GM12865 (cell line): ENCODE results near the gene ANKDD1B.

Experiments
- DNase-seq: peaks from one replicate; pipeline ENCODE4 v3.0.0; 2010; ENCODE audit warnings: low read depth
- H3K4me3 ChIP-seq: 2 replicates; pipeline ENCODE4 v1.5.1; 2011; ENCODE audit warnings: mild to moderate bottlenecking, low read depth, low read length, control low read depth
- CTCF ChIP-seq: IDR thresholded peaks from 2 replicates; pipeline ENCODE4 v1.5.1; 2011; ENCODE audit warnings: low read length, control low read depth, low read depth, inconsistent platforms; ENCODE audit not compliant: insufficient read depth; ENCODE audit errors: missing control alignments

The ANKDD1B gene

GRCh38 chr5:75716715-75717081, 105.4 kb downstream of the ANKDD1B start:
- no peak for TF ChIP-seq CTCF
- DNase-seq: no peak
- peak overlapping the region; percentile 81 for H3K4me3 ChIP-seq

- peak; percentile 99 for DNase-seq
- peak within 1 kb of the TSS; percentile 81 for H3K4me3 ChIP-seq
- no peak for TF ChIP-seq CTCF
These were observed 106.0 kb downstream of the ANKDD1B start, which contains the start of gene POC5 for GRCh38 chr5:75717082-75717922. Gene POC5 (minus strand): TSS chr5:75717437. CDS start chr5:75712937, 4,500 bp downstream.

- no peak overlapping the region for H3K4me3 ChIP-seq
- no peak for TF ChIP-seq CTCF
- DNase-seq: no peak
These were observed 109.6 kb downstream of the ANKDD1B start for GRCh38 chr5:75720882-75721281.
